Kidney (tissue), 14 donors: ENCODE measurements around the gene COL26A1. TPM values are rescaled to one million over a fixed set of nuclear protein-coding genes. Genes with fewer than 3 reads are reported as not detected.

Experiments
- DNase-seq, 5 donors: peaks; one replicate each; pipeline ENCODE4 v3.0.0-alpha.2; 2013 to 2020
- FAIRE-seq: peaks from 2 replicates; lab custom pipeline; 2012; peaks lifted over from hg19 to GRCh38; lab: Jason Lieb, UNC
- H3K27ac ChIP-seq, 2 donors: one replicate each; pipeline ENCODE4 v1.7.0; 2013; ENCODE audit warnings: low read depth in 2 of 2, low read length in 2 of 2, inconsistent platforms in 1 of 2
- H3K27me3 ChIP-seq: one replicate; pipeline ENCODE4 v1.7.1; 2013; ENCODE audit warnings: low read length, inconsistent platforms; ENCODE audit not compliant: control insufficient read depth, insufficient read depth
- H3K36me3 ChIP-seq, 3 donors: one replicate each; pipeline versions ENCODE4 v1.7.0 to v1.7.1; 2013; ENCODE audit warnings: low read length in 3 of 3, control low read depth in 1 of 3, inconsistent platforms in 1 of 3; ENCODE audit not compliant: insufficient read depth in 3 of 3, control insufficient read depth in 2 of 3
- H3K4me1 ChIP-seq, 3 donors: one replicate each; pipeline versions ENCODE4 v1.7.0 to v1.7.1; 2013; ENCODE audit warnings: low read length in 3 of 3, inconsistent platforms in 1 of 3, low read depth in 1 of 3; ENCODE audit not compliant: control insufficient read depth in 2 of 3, insufficient read depth in 2 of 3
- H3K4me3 ChIP-seq, 3 donors: one replicate each; pipeline versions ENCODE4 v1.7.0 to v1.8.1; 2013; ENCODE audit warnings: low read length in 3 of 3, control low read depth in 1 of 3, inconsistent platforms in 1 of 3
- H3K9ac ChIP-seq, 3 donors: one replicate each; pipeline versions ENCODE4 v1.7.0 to v1.7.1; 2013; ENCODE audit warnings: low read length in 3 of 3, control low read depth in 1 of 3, inconsistent platforms in 1 of 3
- H3K9me3 ChIP-seq, 3 donors: one replicate each; pipeline versions ENCODE4 v1.7.0 to v1.7.1; 2013; ENCODE audit warnings: low read length in 3 of 3, control low read depth in 1 of 3, inconsistent platforms in 1 of 3; ENCODE audit not compliant: control insufficient read depth in 2 of 3, insufficient read depth in 1 of 3
- intact Hi-C: fragments of 100-400 bp; cut with DNase I; formaldehyde crosslinking; loops from one replicate; pipeline ENCODE4 v1.11.1; 2022
- polyA plus RNA-seq: library from polyadenylated mRNA; stranded (reverse); fragments of 350-450 nt; fragmentation: Illumina TruSeq; extraction: RNeasy Lipid Tissue Mini Kit (QIAGEN cat#74804); gene quantifications from one replicate; pipeline ENCODE4 v1.2.3, GENCODE V29; 2014; ENCODE audit warnings: low read depth, low replicate concordance; ENCODE audit not compliant: insufficient read depth
- total RNA-seq: library from RNA; stranded (reverse); fragmentation: NEBNext Ultra II Directional; extraction: Animal tissue kit (Norgen Biotek cat#: 25700); gene quantifications from one replicate; pipeline ENCODE4 v1.2.1, GENCODE V29; 2021
- TF ChIP-seq, protein P1 (sequence below): IDR thresholded peaks from 3 replicates; pipeline ENCODE4 v1.5.1; 2012; ENCODE audit warnings: mild to moderate bottlenecking, moderate library complexity, borderline replicate concordance; ENCODE audit not compliant: insufficient read depth; ENCODE audit errors: extremely low read depth
- donor health status: control.
- donor health status: control.
- donor health status: control.
- donor health status: control.
- donor health status: control.
- donor health status: DM: yes; HTN: yes; CAD: no.
- donor health status: Normal renal cell carcinoma (clear cell type).

The COL26A1 gene
- total and polyA plus RNA-seq, 2 donors from 2014 or later = 1.2 to 3.5 TPM

DNA sequence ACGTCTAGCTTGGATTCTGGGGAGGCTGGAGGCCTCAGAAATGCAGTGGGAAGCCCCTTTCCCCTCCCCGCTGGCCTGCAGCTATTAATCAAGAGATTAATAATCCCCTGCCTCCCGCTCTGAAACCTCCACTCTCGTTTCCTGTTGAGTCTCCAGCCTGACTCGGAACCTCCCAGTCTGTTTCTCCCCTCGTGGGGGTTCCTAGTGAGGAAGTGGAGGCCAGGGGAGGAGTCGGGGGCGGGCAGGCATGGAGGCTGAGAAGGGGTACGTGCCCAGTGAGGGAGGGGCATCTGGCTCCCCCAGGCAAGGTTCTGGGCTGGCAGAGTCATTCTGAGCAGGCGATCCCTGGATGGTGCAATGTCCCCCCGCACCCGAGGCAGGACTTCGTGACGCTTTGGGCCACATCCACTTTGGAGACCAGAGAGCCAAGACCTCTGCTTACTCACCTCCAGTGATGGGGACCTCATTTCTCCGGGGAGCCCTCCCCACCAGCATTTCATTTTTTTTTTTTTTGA lies 73.6 kb downstream of the COL26A1 start:
- H3K4me3 ChIP-seq = no peak overlapping the region
- TF ChIP-seq, protein P1, sequence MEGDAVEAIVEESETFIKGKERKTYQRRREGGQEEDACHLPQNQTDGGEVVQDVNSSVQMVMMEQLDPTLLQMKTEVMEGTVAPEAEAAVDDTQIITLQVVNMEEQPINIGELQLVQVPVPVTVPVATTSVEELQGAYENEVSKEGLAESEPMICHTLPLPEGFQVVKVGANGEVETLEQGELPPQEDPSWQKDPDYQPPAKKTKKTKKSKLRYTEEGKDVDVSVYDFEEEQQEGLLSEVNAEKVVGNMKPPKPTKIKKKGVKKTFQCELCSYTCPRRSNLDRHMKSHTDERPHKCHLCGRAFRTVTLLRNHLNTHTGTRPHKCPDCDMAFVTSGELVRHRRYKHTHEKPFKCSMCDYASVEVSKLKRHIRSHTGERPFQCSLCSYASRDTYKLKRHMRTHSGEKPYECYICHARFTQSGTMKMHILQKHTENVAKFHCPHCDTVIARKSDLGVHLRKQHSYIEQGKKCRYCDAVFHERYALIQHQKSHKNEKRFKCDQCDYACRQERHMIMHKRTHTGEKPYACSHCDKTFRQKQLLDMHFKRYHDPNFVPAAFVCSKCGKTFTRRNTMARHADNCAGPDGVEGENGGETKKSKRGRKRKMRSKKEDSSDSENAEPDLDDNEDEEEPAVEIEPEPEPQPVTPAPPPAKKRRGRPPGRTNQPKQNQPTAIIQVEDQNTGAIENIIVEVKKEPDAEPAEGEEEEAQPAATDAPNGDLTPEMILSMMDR = no peak
- no peak for FAIRE-seq

DNA sequence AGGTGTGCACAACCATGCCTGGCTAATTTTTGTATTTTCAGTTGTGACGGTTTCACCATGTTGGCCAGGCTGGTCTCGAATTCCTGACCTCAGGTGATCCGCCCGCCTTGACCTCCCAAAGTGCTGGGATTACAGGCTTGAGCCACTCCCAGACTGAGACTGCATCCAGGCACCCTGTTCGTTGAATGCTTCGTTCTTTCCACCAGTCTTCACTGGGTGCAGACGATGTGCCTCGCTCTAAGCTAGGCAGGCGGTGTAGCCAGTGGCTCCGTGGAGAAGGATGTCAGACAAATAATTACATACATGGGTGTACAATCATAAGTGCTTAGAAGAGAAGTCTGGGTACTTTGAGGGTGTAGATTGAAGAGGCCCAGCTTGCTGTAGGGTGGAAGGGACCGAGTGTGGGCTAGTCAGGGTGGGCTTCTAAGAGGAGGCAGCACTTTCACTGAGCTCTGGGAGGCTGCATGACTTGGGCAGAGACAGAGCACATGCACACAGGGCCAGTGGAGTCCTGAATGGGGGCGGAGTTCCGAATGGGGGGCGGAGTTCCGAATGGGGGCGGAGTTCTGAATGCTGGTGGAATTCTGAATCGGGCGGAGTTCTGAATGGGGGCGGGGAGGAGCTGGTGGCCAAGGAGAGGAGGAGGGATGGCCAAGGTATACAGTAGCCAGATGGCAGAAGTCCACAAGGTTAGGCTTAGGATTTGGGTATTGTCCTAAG lies 74.3 kb downstream of the COL26A1 start:
- DNase-seq (peak in 4 of 5 donors; percentile 33 to 65 (median 44)), FAIRE-seq (no peak)
- no peaks in the 10 kb centered on the region for H3K36me3 ChIP-seq
- H3K9me3 ChIP-seq = no peaks in the 10 kb centered on the region
- H3K27ac ChIP-seq = no peak overlapping the region
- no peak overlapping the region for H3K9ac ChIP-seq
- H3K27me3 ChIP-seq = no peaks in the 10 kb centered on the region
- H3K4me3 ChIP-seq = no peak overlapping the region
- intact Hi-C loops = no loop called here
- TF ChIP-seq, protein P1 = no peak
- H3K4me1 ChIP-seq = no peaks in the 10 kb centered on the region

More for the DNA sequence above, 73.6 kb downstream of the COL26A1 start:
- Histone ChIP-seq H3K4me1 (no peaks in the 10 kb centered on the region), H3K9me3 (no peaks in the 10 kb centered on the region), H3K27ac (no peak overlapping the region), H3K36me3 (no peaks in the 10 kb centered on the region), H3K27me3 (no peaks in the 10 kb centered on the region), H3K9ac (no peak overlapping the region)
- intact Hi-C loops = no loop called here
- peak; percentile 54 to 88 (median 70) for DNase-seq

DNA sequence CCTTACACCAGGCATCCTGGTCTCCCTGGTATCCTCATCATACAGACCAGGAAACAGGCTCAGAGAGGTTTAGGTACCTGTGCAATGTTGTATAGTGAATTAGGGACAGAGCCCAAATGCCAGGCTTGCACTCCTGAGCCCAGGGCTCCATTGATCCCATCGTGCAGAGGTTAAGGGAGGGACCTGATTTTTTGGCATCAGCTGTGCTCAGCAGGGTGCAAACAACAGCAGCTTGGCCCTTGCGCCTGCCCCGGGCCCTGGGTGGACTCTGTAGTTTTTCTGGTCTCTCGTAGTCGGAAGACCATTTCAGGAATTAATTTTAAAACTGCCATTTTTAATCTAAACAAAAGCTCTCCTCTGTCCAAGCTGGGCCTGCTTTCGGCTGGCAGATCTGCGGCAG lies 79.2 kb downstream of the COL26A1 start:
- no peak overlapping the region for H3K4me3 ChIP-seq
- FAIRE-seq (no peak), DNase-seq (peak in 1 of 5 donors; percentile 16)
- H3K9ac ChIP-seq = no peak overlapping the region
- no peaks in the 10 kb centered on the region for H3K9me3 ChIP-seq
- intact Hi-C loops = no loop called here
- TF ChIP-seq, protein P1 = no peak
- peaks cover 0 to 5% (median 5%) of the 10 kb centered on the region in 3 donors for H3K4me1 ChIP-seq
- H3K36me3 ChIP-seq = no peaks in the 10 kb centered on the region
- no peak overlapping the region for H3K27ac ChIP-seq
- H3K27me3 ChIP-seq = no peaks in the 10 kb centered on the region
